Measurements from ENCODE around the gene CD81.

Gene CD81

DNA sequence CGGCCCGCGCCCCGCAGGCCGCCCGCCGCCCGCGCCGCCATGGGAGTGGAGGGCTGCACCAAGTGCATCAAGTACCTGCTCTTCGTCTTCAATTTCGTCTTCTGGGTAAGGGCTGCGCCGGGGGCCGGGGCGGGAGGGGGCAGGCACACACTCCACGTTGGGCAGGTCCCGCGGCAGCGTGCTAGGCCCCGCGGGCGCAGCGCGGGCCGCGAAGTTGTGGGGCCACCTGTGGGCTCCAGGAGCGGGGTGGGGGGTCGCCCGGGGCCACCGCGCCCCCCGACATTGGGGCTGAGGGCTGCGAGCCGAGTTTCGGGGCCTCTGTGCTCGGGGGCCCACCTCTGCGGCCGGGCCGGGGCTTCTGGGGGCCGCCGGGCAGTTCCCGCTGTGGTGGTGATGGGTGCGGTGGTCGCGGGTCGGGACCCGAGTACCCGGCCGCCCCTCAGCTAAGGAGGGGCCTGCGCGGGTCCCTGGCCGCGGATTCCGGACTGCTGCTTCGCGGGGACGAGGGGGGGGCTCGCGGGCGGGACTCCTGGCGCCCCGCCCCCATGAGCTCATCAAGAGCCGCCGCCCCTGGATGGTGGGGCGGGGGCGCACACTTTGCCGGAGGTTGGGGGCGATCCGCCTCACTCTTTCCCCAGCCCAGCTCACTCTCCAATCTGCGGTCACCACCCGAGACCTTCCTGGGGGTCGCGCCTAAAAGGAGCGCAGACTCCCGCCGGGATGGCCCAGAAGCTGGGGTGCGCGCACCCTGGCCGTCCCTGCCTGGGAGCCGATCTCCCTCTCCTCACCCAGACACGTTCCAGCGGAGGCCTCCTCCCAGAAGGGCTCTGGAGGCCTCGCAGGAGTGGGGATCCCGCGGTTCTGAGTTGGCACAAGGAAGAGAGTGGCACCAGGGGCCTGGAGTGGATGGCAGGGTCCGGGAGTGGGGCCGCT, 667 bp downstream of the CD81 start:
- no peak for DNase-seq

DNA sequence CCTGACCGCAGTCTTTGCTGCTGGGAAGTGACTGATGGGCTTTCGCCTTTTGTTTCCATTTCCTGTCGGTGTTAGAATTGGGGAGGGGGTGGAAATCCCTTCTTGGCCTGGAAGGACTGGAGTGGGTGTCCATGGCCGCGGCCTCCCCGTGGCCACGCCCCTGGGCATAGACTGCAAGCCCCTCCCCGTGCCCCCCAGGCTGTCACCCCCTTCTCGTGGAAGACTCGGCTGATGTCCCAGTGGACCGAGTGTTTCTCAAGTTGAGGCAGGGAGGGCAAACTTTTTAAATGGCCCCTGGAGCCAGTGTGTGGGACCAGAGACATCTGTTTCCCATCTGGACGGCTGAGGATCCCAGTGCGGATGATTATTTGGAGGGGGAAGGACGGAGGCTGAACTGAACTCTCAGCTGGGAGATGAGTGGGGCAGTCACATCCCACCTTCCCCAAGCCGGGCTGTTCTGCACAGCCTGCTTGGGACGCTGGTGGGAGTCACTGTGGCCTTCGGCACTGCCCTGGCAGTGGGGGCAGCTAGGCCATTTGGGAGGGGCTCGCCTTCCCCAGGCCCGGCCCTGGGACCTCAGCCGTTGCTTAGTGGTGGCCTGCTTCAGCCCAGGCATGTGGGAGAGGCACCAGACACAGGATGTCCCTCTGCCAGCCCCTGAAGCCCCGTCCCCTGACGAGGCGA, 1.6 kb downstream of the CD81 start:
- no peak for DNase-seq

DNA sequence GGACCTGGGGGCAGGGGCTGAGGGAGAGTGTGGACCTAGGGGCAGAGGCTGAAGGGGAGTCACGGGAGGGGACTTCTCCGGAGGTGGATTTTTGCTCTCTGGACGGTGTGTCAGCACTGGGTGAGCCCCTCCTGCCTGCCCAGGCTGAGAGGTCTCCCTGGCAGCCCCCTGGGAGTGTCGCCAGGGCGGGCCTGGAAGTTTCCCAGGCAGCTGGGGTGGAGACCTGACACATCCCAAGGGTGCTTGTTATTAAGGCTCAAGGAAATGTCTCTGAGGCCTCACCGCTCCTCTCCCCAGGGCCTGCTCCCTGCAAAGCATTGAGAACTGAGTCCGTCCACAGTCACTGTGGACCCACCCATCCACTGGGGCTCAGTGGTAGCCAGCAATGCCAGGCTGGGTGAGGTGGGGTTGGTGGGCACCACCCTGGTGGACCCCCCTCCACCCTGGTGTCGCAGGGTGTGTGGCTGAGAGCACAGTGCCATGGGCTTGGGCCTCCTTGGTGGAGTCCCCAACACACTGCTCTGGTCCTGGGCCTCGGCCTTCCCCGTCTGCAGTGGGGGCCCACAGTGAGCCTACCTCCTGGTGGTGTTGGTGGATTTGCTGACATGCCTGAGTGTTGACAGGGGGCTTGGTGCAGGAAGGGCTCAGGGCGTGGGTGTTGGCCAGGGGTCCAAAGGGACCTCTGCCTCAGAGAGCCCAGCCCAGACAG, 2.5 kb downstream of the CD81 start:
- DNase-seq = no peak

DNA sequence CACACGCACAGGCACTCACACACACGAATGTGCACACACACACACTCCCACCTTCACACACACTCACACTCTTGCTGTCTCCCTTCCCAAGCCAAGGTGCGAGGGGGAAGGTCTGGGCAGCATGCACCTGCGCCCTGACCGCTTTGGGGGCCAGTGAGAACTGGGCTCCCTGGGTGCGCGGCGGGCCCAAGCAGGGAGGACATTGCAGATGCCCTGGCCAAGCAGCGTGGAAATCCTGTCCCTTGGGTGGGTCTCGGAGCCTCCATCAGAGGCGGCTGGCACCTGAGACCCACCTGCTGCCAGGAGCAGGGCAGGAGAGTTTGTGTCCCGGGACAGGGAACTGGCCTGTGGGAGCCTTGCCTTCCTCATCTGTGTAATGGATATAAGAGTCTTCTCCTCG, 3.3 kb downstream of the CD81 start:
- no peak for DNase-seq

DNA sequence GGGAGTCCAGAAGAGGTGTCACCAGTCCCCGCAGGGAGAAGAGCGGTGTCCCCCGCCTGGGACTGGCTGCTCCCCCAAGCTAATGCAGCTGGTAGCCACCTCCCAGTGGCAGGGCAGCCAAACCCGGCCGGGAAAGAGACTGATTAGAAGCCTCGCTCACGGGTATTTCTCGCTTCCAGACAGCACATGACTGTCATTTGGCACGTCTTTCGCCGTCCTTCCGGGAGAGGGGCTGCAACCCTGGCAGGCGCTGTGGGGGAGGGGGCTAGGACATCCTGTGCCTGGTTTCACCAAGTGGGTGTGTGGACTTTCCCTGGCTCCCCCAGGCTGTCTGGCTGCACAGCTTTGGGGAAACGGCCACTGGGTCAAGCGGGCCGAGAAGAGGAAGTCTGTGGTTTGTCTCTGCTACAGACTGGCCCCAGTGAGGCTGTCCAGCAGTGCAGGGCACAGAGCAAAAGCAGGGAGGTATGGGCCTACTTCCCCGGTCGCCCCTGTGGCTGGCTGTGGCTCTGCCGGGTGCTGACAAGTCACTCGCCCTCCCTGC, 3.8 kb downstream of the CD81 start:
- DNase-seq = no peak

DNA sequence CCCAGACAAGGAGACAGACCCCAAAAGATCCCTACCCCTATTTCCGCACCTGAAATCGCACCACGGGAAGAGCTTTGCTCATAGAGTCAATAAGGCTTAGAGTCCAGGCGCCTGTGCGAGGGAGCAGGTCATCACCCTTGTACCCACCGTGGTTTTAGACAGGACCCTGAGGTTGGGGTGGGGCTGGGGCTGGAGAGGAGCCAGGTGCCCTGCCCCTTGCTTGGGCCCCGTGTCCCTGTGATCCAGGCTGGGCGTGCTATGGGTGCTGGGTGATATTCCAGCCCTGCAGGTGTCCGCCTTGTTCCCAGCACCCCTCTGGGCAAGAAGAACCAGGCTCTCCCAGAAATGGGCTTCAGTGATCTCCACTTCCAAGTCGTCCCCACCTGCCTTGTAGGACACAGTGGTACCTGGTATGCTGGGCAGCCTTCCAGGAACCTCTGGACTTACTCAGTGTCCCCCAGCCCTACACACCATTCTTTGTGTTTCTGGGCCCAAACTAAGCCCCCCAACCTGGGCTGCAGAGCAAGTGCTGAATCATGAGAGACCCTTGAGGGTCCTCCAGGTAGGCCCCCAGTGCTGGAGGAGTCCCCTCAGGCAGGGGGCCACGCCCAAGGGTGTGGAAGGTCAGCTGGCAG, 4.5 kb downstream of the CD81 start:
- no peak for DNase-seq

DNA sequence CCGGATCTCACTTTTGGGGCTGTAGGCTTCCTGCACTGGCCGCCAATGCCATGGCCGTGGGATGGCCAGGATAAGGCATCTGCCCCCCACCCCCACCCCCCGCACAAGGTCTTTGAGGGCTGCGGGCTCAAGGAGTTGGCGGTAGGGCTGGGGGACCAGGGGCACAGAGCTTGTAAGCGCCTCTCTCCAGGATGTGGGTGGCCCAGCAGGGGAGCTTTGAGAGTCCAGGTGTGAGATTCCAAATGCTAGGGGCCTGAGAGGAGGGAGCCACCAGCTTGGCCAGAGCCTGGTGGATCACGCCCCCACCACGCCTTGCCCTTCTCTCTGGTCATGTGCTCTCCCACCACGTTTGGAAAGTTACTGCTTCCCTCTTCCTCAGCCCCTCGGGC, 5.0 kb downstream of the CD81 start:
- DNase-seq = no peak

DNA sequence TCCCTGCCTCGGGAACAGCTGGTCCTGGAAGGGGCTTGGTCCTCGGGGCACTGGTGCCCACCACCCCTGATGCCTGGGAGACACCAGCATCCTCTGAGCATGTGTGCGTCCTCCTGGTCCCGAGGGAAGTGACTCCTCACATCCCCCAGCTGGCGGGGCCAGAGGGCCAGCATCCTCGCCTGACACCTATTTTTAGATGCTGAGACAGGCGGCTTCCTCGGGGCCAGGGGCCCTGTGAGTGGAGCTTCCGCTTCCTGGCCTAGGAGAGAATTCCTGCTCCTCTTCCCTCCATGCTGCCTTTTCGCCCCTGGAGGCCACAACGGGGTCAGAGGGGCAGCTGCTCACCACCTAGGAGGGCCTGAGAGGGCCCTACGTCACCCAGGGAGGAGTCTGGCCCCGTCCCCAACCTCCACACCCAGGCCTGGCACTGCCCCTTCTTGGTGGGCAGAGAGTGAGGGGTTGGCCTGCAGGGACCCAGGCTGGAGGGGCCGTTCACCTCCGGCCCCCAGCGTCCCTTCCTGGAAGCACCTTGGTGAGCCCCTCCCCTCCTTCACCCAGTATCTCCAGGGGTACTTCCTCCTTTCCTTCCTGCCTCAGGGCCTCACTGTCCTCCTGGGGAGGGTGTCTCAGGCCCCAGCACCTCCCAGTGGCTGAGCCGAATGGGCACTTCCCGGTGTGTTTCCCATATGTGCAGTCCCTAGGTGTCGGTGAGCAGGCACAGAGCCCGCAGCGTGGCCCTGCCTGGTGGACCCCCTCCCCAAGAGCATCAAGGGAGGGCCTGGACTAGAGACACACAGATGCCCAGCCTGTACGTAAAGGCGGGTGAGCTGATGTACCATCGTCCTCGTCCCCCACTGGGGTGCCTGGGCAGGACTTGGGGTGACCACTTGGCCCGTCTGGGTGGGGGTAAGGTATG, 6.1 kb downstream of the CD81 start:
- no peak for DNase-seq

DNA sequence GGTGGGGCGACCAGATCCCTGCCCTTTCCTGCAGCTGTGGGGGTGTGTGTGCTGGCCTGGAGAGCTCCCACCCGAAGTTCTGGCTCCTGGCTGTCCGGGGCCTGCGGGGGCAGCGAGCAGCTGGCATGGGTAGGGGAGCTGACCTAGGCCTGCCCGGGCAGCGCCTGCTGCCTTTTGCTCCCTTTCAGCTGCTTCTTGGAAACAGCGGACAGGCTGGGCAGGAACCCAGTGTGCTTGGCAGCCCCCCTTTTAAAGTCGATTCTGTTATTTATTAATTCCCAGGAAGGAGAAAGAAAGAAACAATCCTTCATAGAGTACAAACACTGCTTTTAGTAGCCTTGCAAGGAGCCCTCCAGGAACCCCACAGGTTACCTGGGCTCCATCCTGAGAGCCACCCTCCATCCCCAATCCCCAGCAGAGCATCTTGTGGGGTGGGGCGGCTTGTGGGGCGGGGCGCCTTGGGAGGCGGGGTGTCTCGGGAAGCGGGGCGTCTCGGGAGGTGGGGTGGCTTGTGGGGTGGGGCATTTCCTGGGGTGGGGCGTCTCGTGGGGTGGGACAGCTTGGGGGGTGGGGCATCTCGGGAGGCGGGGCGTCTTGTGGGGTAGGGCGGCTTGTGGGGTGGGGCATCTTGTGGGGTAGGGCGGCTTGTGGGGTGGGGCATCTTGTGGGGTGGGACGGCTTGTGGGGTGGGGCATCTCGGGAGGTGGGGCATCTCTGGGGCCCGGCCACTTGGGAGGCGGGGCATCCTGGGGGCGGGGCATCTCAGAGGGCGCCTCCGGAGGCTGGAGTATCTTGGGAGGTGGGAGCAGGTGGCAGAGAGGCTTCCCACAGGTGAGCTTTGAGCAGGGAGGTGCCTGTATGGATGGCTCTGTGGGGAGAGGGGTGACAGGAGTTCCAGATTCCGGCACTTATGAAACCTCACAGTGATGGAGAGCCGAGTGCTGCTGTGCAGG, 7.0 kb downstream of the CD81 start:
- no peak for DNase-seq

DNA sequence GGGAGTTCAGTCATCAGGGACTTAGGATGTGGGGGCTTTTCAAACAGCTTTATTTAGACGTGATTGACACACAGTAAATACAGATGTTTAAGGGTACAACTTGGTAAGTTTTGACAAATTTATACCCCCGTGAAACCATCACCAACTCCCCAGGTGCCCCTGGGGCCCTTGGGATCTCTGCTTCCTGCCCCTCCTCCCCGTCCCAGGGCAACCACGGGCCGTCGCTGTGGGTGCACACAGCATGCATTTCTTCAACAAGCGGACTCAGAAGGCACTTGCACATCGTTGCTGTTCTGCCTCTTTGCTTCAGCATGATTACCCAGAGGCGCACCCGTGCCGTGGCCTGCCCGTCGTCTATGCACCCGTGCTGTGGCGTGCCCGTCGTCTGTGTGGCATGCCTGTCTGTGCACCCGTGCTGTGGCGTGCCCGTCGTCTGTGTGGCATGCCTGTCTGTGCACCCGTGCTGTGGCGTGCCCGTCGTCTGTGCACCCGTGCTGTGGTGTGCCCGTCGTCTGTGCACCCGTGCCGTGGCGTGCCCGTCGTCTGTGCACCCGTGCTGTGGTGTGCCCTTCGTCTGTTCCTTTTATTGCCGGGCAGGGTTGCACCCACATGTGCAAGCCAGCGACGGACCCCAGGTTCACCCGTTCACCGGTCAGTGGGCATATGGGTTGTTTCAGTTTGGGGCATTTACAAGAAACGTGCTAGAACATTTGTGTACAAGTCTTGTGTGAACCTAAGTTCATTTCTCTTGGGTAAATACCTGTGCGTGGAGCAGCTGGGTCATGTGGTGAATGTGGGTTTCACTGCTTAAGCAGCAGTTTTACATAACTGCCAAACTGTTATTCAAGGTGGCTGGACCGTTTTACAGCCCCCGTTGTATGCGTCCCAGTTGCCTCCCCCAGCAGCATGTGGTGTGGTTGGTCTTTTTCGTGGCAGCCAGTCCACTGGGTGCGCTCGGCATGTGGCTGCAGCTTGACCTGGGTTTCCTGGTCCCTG, 8.3 kb downstream of the CD81 start:
- no peak for DNase-seq

DNA sequence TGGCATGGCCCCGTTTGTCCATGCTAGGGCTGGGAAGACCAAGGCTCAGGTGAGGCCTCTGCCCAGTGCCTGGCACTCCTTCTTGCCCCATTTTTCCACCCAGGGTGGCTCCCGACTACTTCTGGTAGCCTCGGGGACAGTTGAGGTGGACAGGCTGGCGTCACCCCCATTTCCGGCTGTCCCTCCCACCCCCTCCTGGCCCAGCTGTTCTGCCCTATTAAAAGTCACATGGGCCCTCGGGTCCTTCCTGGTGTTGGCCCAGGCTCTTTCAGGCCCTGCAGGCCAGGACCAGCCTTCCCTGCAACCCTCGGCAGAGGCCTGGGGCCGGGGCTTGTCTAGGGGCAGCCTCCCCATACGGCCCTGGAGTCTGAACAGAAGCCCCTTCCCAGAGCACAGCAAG, 9.5 kb downstream of the CD81 start:
- no peak for DNase-seq

DNA sequence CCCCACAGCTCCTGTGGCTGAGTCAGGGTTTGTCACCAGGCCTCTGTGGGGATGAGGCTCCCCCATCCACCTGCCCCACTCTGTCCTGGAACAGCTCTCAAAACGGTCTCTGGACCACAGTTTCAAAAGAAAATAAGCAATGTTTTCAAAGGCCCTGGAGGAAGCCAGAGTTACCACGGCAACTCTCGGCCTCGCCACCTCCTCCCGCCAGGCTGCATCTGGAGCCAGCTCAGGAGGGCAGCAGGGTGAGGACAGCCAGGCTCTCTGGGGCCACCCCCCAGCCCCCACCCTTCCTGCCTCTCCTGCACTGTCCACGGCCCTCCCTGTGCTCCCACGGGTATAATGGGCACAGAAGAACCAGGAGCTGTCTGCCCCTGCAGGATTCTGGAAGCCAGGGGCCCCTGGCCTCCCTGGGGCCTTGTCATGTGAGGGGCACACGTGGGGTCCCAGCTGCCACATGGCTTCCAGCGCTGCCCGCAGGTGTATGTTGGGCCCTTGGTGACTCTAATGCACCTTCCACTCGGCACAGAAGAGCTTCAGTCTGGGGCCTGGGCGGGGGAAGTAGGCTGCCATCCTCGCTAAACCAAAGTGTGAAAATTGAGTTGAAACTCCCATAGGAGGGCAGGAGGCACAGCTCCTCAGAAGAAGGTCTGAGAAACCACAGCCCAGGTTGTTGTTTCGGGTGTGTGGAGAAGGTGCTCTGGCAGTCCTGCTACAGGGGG, 10.3 kb downstream of the CD81 start:
- DNase-seq = no peak

DNA sequence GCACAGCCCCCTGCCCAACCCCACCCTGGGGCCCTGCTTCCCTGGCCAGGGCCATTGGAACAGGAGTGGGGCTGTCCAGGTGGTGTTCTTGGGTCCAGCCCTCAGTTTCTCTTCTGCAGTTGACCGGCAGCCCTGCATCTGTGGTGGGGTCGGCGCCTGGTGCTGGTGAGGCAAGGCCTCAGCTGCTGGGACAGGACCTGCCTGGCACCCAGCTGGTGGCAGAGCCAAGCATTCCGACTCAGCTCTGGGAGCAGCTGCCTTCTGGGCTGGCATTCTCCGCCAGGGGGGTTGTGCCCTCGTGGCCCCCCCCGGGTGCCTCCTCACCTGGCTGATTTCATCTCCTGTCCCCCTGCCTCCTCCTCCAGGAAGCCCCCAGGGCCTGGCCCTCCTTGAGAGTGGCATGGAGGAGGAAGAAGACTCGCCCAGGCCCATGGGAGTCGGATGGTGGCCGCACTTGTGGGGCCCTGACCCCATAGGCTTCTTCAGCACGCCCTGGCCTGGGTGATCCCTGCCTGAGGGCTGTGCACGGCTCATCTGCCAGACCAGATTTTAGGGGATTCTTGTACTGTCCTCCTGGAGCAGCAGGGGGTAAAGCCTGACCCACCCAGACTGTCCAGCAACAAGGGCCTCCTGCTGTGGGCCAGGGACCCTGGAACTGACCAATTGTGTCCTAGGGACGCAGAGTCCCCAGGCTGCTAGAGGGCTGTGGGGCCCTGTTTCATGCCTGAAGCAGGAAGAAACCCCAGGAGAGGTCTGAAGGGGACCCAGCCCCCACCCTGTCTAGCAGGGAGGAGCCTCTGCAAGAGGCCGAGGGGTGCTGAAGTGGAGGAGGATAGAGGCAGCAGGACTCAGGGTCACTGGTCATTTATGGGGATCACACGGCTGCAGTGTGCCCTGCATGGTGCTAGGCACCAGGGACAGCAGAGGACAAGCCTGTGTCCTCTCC, 11.6 kb downstream of the CD81 start:
- no peak for DNase-seq

DNA sequence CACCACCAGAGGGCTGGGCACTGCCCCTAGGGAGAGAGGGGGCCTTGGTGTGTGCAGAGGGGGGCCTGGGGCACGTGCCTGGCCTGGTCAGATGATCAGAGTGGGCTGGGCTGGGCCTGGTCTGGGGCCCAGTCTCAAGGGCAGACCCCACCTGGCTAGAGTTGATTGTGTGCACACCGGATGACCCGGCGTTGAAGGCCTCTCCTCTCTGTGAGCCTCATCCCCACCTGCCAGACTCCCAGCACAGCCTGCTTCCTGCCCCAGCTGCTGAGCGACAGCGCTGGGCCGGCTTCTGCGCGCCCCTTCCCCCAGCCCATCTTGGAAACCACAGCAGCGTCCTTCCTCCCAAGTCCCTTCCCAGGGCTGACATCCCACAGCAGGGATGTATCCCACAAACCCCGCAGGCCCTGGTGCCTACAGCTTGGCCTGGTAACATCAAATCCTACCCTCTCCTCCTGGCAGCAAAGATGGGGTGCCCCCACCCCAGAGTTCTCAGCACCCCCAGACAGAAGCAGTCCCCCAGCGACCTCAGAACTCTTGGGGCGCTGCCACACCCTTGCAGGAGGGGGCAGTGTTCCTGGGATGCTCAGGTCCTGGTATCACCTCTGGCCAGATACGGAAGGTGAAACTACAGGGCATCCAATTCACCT, 12.4 kb downstream of the CD81 start:
- DNase-seq = no peak

DNA sequence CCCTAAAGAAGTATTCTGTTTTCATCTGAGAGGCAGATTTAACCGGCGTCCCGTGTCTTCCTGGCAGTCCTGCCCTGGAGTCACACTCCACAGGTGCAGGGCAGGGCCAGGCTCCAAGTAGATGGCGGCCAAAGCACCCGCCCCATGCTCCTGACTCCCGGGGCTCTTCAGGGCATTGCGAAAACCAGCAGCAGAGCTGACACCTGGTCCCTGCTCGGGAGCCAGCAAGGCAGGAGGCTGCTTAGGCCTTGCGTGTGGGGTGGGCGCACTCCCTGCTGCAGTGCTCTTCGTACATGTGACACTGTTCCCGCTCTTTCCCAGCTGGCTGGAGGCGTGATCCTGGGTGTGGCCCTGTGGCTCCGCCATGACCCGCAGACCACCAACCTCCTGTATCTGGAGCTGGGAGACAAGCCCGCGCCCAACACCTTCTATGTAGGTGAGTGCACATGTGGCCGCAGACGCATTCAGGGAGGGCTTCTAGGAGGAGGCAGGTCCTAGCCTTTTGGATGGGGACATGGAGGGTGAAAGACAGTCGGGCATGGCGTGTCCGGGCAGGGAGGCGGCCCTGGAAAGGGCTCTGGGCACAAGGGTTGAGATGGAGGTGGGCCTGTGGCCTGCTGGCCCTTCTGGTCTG, 13.1 kb downstream of the CD81 start:
- no peak for DNase-seq

DNA sequence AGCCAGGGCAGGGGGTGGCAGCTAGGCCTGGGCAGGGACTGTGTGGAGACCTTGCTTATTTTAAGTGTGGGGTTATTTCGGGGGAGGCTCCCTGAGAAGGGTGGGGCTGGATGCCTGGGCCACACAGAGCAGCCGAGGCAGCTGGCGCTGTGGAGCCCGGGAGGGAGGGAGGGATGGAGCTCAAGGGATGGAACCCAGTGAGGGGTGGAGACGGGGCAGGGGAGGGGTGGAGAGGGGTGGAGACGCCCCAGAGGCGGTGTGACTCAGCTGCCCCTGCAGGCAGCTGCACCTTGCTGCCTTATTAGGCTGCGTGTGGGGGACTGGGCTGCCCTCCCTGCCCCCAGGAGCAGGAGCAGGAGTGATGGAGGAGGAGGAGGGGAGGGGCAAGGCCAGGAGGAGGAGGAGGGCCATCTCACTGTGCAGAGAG, 13.6 kb downstream of the CD81 start:
- no peak for DNase-seq

Data from AML-193 (cell line).